ENCODE results near the gene TPM4.

TPM4 gene

DNA sequence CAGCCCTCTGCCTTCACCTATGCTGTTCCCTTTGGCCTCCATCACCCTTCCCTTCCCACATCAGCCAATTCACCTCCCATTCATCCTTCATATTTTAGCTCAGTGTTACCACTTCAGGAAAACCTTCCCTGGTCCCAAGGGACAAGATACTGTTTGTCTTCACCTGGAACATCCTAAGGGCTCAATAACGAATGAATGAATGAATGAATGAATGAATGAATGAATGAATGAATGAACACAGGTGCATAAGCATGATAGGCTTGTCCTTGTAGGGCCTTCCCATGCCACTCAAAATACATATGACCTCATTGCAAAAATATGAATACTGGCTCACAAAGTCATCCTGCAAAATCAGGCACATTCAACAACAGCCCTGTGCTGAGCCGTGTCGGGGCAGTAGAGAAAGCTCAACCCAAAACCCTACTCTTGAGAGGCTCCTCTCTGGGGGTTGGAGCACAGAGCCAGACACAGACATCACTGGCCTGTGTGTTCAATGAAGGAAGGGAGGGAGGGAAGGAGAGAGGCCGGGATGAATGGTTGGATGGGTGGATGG, 33.7 kb upstream of the TPM4 start:
- TF ChIP-seq EP300 (IDR thresholded peaks at IDR 0.05; ENCODE audit: borderline replicate concordance) = no peak
- no peak for TF ChIP-seq NFIC (IDR thresholded peaks at IDR 0.05)
- no peak for TF ChIP-seq TAF1 (IDR thresholded peaks at IDR 0.05; ENCODE audit: low read depth)
- TF ChIP-seq, protein P1, sequence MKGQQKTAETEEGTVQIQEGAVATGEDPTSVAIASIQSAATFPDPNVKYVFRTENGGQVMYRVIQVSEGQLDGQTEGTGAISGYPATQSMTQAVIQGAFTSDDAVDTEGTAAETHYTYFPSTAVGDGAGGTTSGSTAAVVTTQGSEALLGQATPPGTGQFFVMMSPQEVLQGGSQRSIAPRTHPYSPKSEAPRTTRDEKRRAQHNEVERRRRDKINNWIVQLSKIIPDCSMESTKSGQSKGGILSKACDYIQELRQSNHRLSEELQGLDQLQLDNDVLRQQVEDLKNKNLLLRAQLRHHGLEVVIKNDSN (IDR thresholded peaks at IDR 0.05) = no peak

DNA sequence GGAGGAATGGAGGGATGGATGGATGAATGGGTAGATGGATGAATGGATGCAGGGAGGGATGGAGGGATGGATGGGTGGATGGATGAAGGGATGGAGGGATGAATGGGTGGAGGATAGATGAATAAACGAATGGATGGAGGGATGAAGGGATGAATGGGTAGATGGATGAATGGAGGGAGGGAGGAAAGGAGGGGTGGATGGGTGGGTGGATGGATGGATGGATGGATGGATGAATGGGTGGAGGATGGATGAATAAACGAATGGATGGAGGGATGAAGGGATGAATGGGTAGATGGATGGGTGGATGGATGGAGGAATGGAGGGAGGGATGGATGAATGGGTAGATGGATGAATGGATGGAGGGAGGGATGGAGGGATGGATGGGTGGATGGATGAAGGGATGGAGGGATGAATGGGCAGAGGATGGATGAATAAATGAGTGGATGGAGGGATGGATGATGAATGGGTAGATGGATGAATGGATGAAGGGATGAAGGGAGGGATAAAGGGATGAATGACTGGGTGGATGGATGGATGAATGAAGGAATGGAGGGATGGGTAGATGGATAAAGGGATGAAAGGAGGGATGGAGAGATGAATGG, 33.0 kb upstream of the TPM4 start:
- TF ChIP-seq NFIC (IDR thresholded peaks at IDR 0.05) (no peak), FOXM1 (IDR thresholded peaks at IDR 0.05; ENCODE audit: borderline replicate concordance, low read depth) (no peak), RAD21 (IDR thresholded peaks at IDR 0.05; ENCODE audit: low read depth) (no peak), TAF1 (IDR thresholded peaks at IDR 0.05; ENCODE audit: low read depth) (no peak), TEAD4 (IDR thresholded peaks at IDR 0.05) (no peak), EGR1 (IDR thresholded peaks at IDR 0.05) (no peak), EP300 (IDR thresholded peaks at IDR 0.05; ENCODE audit: borderline replicate concordance) (no peak), YY1 (IDR thresholded peaks at IDR 0.05; ENCODE audit: low read depth) (no peak), CEBPB (IDR thresholded peaks at IDR 0.05) (no peak)
- TF ChIP-seq, protein P2, sequence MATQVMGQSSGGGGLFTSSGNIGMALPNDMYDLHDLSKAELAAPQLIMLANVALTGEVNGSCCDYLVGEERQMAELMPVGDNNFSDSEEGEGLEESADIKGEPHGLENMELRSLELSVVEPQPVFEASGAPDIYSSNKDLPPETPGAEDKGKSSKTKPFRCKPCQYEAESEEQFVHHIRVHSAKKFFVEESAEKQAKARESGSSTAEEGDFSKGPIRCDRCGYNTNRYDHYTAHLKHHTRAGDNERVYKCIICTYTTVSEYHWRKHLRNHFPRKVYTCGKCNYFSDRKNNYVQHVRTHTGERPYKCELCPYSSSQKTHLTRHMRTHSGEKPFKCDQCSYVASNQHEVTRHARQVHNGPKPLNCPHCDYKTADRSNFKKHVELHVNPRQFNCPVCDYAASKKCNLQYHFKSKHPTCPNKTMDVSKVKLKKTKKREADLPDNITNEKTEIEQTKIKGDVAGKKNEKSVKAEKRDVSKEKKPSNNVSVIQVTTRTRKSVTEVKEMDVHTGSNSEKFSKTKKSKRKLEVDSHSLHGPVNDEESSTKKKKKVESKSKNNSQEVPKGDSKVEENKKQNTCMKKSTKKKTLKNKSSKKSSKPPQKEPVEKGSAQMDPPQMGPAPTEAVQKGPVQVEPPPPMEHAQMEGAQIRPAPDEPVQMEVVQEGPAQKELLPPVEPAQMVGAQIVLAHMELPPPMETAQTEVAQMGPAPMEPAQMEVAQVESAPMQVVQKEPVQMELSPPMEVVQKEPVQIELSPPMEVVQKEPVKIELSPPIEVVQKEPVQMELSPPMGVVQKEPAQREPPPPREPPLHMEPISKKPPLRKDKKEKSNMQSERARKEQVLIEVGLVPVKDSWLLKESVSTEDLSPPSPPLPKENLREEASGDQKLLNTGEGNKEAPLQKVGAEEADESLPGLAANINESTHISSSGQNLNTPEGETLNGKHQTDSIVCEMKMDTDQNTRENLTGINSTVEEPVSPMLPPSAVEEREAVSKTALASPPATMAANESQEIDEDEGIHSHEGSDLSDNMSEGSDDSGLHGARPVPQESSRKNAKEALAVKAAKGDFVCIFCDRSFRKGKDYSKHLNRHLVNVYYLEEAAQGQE (IDR thresholded peaks at IDR 0.05; ENCODE audit: low read depth) = no peak
- TF ChIP-seq, protein P3, sequence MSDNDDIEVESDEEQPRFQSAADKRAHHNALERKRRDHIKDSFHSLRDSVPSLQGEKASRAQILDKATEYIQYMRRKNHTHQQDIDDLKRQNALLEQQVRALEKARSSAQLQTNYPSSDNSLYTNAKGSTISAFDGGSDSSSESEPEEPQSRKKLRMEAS (IDR thresholded peaks at IDR 0.05) = no peak

DNA sequence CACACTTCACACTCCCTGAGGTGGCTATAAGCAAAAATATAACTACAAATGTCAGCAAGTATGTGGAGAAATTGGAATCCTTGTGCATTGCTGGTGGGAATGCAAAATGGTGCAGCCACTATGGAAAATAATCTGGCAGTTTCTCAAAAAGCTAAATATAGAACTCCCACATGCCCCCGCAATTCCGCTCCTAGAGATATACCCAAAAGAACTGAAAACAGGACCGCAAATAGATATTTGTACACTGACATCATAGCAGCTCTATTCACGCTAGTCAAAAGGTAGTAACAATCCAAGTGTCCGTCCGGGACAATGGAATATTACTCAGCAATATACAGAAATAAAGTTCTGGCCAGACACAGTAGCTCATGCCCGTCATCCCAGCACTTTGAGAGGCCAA, 31.5 kb upstream of the TPM4 start:
- TF ChIP-seq TEAD4 (IDR thresholded peaks at IDR 0.05) = no peak
- no peak for TF ChIP-seq RAD21 (IDR thresholded peaks at IDR 0.05; ENCODE audit: low read depth)
- no peak for TF ChIP-seq NFIC (IDR thresholded peaks at IDR 0.05)
- TF ChIP-seq, protein P3 (IDR thresholded peaks at IDR 0.05) = no peak
- TF ChIP-seq EP300 (IDR thresholded peaks at IDR 0.05; ENCODE audit: borderline replicate concordance) = no peak
- no peak for TF ChIP-seq YY1 (IDR thresholded peaks at IDR 0.05; ENCODE audit: low read depth)
- no peak for TF ChIP-seq EGR1 (IDR thresholded peaks at IDR 0.05)
- TF ChIP-seq, protein P2 (IDR thresholded peaks at IDR 0.05; ENCODE audit: low read depth) = no peak

DNA sequence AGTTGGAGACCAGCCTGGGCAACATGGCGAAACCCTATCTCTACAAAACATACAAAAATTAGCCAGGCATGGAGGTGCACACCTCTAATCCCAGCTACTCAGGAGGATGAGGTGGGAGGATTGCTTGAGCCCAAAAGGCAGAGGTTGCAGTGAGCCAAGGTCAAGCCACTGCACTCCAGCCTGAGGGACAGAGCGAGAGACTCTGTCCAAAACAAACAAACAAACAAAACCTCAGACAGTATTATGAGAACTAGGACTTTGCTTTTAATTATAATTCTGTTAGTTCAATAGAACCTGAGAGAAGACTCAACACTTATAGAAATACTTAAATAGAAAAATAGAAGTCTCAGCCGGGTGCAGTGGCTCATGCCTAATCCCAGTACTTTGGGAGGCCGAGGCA, 31.1 kb upstream of the TPM4 start:
- TF ChIP-seq YY1 (IDR thresholded peaks at IDR 0.05; ENCODE audit: low read depth) (no peak), TAF1 (IDR thresholded peaks at IDR 0.05; ENCODE audit: low read depth) (no peak), CEBPB (IDR thresholded peaks at IDR 0.05) (no peak), RAD21 (IDR thresholded peaks at IDR 0.05; ENCODE audit: low read depth) (no peak), TCF12 (IDR thresholded peaks at IDR 0.05; ENCODE audit: low read depth) (no peak), CREB1 (IDR thresholded peaks at IDR 0.05; ENCODE audit: low read depth) (no peak), TEAD4 (IDR thresholded peaks at IDR 0.05) (no peak), ZBTB7A (IDR thresholded peaks at IDR 0.05; ENCODE audit: low read depth) (no peak), EP300 (IDR thresholded peaks at IDR 0.05; ENCODE audit: borderline replicate concordance) (no peak), EGR1 (IDR thresholded peaks at IDR 0.05) (no peak), FOXM1 (IDR thresholded peaks at IDR 0.05; ENCODE audit: borderline replicate concordance, low read depth) (no peak), NFIC (IDR thresholded peaks at IDR 0.05) (no peak)
- TF ChIP-seq, protein P2 (IDR thresholded peaks at IDR 0.05; ENCODE audit: low read depth) = no peak; the same call in 1 of the 2 replicates
- TF ChIP-seq, protein P1 (IDR thresholded peaks at IDR 0.05) = no peak
- TF ChIP-seq, protein P3 (IDR thresholded peaks at IDR 0.05) = no peak
